NCI-H82 treated with DMSO at 0.1 percent for 48 hours (cell line): ENCODE results near the gene AFG1L.
A peak's percentile ranks its signal among the peaks of the same experiment; 100 is the strongest.
"Not testable (repeated sequence)": the region's sequence is repeated elsewhere in the genome, so short reads cannot be mapped to it uniquely, and the experiment has no call there.

Experiments used
- DNase-seq: peaks from one replicate; lab custom pipeline; 2025; ENCODE audit not compliant: unreplicated experiment; lab: John Stamatoyannopoulos, UW

AFG1L gene

DNA sequence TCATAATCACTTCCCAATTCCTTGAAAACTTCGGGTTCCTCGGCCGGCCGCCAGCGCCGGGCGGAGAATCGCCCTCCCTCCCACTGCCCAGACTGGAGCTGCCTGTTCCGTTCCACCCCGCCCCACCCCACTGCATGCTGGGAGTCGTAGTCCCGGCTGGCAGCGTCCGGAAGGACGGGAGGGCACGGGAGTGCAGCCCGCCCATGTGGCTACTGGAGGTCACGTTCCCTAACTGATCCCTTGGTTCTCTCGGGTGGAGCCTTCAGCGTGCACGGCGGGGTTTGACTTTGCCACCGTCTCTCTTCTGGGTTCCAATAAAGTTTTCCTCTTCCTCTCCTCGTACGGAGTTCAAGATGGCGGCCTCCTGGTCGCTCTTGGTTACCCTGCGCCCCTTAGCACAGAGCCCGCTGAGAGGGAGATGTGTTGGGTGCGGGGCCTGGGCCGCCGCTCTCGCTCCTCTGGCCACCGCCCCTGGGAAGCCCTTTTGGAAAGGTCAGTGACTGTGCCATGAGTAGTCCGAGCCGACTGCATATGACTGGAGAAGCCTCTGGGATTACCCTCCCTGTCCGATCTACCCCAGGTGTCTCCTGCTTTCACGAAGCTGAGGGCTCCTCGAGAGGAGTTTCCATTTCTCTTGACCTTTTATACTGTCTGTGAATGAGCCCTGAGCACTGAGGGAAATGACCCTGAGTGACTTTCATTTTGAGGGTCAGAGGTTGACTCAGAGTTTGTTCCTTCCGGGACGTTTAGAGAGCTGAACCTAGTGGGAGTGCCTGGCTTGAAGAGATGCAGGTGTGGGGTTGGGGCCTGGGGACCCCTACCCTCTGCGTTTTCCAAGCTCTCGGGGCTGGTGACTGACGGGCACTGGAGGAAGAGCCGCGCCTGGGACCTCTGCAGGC, at the start of gene AFG1L:
AFG1L (plus strand) TSS at position 328 of the 899 bp plus-strand sequence; CDS start at position 354, 26 bp downstream.
- peak; percentile 73 for DNase-seq

- DNase-seq = not testable (repeated sequence)
Observed at GRCh38 chr6:108245095-108245494, 49.8 kb upstream of the AFG1L start.

DNA sequence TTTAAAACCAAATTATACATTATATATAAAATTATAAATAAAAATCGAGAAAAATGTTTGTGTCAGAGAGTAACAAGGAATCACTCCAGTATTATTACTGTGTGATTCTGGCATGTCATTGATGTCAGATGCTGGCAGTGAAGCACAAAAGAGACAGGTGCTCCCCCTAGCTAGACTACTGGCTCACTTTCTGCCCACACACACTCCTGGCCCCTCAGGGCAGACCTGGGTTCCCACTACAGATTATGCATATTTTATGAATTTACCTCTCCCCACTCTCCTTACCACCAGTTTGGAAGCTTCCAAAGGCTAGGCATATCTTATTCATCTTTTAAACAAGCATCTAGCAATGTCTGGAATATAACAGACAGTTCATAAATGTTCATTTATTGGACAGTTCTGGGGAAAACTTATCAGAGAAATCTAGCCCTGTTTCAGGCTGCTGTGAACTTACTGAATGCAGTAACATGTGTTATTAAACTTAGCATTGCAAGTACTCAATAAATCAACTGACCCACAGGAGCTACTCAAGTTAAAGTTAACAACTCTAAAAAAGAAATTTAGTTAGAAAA, 46.8 kb upstream of the AFG1L start:
- no peak for DNase-seq

- no peak for DNase-seq
Observed at GRCh38 chr6:108250240-108250866, 44.5 kb upstream of the AFG1L start.

GRCh38 chr6:108251252-108251651, 43.6 kb upstream of the AFG1L start:
- DNase-seq = no peak

GRCh38 chr6:108252055-108252454, 42.8 kb upstream of the AFG1L start:
- no peak for DNase-seq

DNA sequence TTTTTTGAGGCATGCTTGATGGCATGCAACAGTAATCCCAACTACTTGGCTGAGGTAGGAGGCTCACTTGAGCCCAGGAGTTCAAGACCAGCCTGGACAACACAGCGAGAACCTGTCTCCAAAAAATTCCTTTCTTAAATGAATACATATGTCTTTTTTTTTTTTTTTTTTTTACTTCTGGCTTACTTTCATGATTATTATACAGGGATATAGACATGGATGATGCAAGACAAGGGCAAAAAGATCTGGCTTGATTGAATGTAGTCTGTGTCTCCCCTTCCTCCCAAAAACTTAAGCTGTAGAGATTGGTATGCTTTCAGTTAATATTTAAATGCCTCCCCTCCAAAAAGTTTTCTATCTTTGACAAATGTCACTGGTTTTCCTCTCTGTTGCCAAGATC, 41.6 kb upstream of the AFG1L start:
- DNase-seq = no peak

- DNase-seq = no peak
Observed at GRCh38 chr6:108254433-108255410, 40.1 kb upstream of the AFG1L start.

GRCh38 chr6:108260126-108260808, 34.6 kb upstream of the AFG1L start:
- no peak for DNase-seq

- peak; percentile 89 for DNase-seq
Observed at GRCh38 chr6:108260809-108261569, 33.9 kb upstream of the AFG1L start, which contains the start of gene SNX3. SNX3 (minus strand) TSS chr6:108261040; CDS start chr6:108260921, 119 bp downstream.

DNA sequence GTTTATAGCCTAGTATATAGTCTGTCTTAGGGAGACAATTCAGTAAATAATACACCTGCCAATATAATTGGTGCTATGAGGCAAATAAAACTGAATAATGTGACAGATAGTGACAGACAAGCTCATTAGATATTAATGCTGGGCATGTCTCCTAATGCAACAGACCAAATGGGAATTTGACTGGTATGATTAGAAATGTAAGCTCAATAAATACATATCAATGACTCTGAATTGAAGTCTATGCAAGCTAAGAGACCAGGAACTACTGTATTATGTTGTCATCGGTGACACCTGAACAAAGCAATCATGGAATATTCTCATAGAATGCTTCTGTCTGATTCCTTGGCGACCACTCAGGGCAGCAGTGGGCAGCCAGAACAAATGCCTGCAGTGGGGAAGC, 31.5 kb upstream of the AFG1L start:
- DNase-seq = no peak

- DNase-seq = no peak
Observed at GRCh38 chr6:108268845-108269244, 26.0 kb upstream of the AFG1L start.

DNA sequence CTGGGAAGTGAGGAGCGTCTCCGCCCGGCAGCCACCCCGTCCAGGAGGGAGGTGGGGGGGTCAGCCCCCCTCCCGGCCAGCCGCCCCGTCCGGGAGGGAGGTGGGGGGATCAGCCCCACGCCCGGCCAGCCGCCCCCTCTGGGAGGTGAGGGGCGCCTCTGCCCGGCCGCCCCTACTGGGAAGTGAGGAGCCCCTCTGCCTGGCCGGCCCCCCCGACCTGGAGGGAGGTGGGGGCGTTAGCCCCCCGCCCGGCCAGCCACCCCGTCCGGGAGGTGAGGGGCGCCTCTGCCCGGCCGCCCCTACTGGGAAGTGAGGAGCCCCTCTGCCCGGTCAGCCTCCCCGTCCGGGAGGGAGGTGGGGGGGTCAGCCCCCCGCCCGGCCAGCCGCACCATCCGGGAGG, 24.9 kb upstream of the AFG1L start:
- DNase-seq = not testable (repeated sequence)

- DNase-seq = no peak
Observed at GRCh38 chr6:108274546-108274945, 20.3 kb upstream of the AFG1L start.

- no peak for DNase-seq
Observed at GRCh38 chr6:108275976-108276375, 18.9 kb upstream of the AFG1L start.

DNA sequence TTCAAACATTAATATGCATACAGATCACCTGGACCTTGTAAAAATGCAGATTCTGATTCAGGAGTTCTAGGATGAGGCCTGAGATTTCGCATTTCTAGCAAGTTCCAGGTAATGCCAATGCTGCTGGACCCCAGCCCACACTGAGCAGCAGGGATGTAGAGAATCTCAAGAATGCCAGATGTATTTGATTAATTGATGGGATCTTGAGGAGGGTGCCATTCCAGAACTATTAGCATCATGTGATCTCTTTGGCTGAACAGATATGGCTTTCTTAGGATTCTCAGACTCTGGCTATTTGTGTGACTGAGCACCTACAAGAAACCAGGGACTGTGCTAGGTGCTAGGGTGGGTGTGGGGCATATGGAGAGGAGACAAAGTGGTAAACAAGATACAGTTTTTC, 17.6 kb upstream of the AFG1L start:
- DNase-seq = no peak

DNA sequence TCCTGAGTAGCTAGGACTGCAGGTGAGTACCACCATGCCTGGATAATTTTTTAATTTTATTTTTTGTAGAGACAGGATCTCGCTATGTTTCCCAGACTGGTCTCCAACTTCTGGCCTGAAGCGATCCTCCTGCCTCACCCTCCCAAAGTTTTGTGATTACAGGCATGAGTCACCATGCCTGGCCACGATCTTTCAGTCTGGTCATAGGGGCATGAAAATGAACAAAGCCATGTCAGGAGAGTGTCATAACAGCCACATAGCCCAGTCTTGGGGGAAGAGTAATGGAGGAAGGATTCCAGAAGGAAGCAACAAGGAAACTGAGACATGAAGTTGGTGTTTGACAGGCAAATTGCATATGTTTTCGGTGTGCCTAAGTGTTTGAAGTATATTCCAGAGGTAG, 17.0 kb upstream of the AFG1L start:
- DNase-seq = no peak

DNA sequence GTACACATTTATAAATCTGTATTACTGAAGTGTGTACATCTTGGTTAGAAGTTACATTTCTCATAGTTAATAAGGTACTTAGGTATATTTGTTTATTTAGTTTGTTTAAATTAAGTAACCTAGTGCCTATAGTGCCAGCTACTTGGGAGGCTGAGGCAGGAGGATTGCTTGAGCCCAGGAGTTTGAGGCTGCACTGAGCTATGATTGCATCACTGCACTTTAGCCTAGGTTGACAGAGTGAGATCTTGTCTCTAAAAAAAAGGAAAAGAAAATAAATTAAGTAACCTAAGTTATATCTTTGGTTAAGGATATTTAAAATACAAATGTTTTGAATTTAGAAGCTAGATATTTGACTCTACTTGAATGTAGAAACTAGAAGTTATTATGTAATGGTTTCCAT, 9.5 kb upstream of the AFG1L start:
- no peak for DNase-seq

DNA sequence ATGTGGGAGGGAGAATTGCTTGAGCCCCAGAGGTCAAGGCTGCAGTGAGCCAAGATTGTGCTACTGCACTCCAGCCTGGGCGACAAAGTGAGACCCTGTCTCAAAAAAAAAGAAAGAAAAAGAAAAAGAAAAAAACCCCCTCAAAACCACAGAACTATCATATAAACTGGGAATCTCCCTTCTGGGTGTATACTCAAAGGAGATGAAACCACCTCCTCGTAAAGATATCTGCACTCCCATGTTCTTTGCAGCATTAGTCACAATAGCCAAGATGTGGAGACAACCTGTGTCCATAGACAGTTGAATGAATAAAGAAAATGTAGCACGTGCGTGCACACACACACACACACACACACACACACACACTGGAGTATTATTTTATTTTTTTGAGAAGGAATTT, 8.5 kb upstream of the AFG1L start:
- DNase-seq = no peak
